Breast epithelium (tissue), 3 donors: ENCODE measurements around the gene IL1F10.

ENCODE experiments used
- CTCF ChIP-seq, 3 donors: fragments of 450-650 bp; IDR thresholded peaks; one replicate each; pipeline ENCODE4 v1.5.1; 2016 to 2017; ENCODE audit warnings: antibody characterized with exemption in 3 of 3, mild to moderate bottlenecking in 3 of 3, moderate library complexity in 3 of 3
- POLR2A ChIP-seq: fragments of 450-650 bp; IDR thresholded peaks from one replicate; pipeline ENCODE4 v1.6.1; 2016; ENCODE audit warnings: antibody characterized with exemption, mild to moderate bottlenecking, moderate library complexity

GRCh38 chr2:113114996-113115395 lies 47.2 kb downstream of the IL1F10 start:
- TF ChIP-seq CTCF (IDR thresholded peaks at IDR 0.05) (no peak), POLR2A (no peak)
